Fibroblast of upper back skin (primary cell): ENCODE data around the gene MAPKAPK2.

Source experiments
- DNase-seq: peaks from one replicate; pipeline ENCODE4 v3.0.0-alpha.2; 2013

Gene MAPKAPK2

GRCh38 chr1:206783506-206783905 is 98.8 kb downstream of the MAPKAPK2 start:
- no peak for DNase-seq
